ENCODE data around the gene NDOR1. TPM values are rescaled to one million over a fixed set of nuclear protein-coding genes. Genes with fewer than 3 reads are reported as not detected.
A peak's percentile ranks its signal among the peaks of the same experiment; 100 is the strongest.

The NDOR1 gene
- total RNA-seq, 1 donor from 2014 or later, result 12.8 TPM

- no peak for DNase-seq (ENCODE audit: extremely low read depth, low read depth, low spot score)
Measured at GRCh38 chr9:137195525-137196220, 9.8 kb upstream of the NDOR1 start.

GRCh38 chr9:137198051-137198901 lies 7.2 kb upstream of the NDOR1 start:
- no peak for DNase-seq (ENCODE audit: extremely low read depth, low read depth, low spot score)

GRCh38 chr9:137198902-137199283 lies 6.6 kb upstream of the NDOR1 start:
- DNase-seq (ENCODE audit: extremely low read depth, low read depth, low spot score), result no peak

- DNase-seq (ENCODE audit: extremely low read depth, low read depth, low spot score), result no peak
Measured at GRCh38 chr9:137199411-137200121, 5.9 kb upstream of the NDOR1 start.

GRCh38 chr9:137200311-137201204 lies 4.9 kb upstream of the NDOR1 start, which contains the start of gene TPRN:
TSS of gene TPRN (minus strand) at chr9:137200741. CDS start at chr9:137200711, 30 bp downstream.
- peak; percentile 76 for DNase-seq (ENCODE audit: extremely low read depth, low read depth, low spot score)

GRCh38 chr9:137201205-137201868 lies 4.2 kb upstream of the NDOR1 start:
- no peak for DNase-seq (ENCODE audit: extremely low read depth, low read depth, low spot score)

- no peak for DNase-seq (ENCODE audit: extremely low read depth, low read depth, low spot score)
Measured at GRCh38 chr9:137202966-137203365, 2.5 kb upstream of the NDOR1 start.

GRCh38 chr9:137204731-137205125 lies 772 bp upstream of the NDOR1 start:
- DNase-seq (ENCODE audit: extremely low read depth, low read depth, low spot score), result no peak

GRCh38 chr9:137206602-137207001 lies 1.1 kb downstream of the NDOR1 start:
- no peak for DNase-seq (ENCODE audit: extremely low read depth, low read depth, low spot score)

- no peak for DNase-seq (ENCODE audit: extremely low read depth, low read depth, low spot score)
Measured at GRCh38 chr9:137211532-137211931, 6.0 kb downstream of the NDOR1 start.

- no peak for DNase-seq (ENCODE audit: extremely low read depth, low read depth, low spot score)
Measured at GRCh38 chr9:137212520-137212919, 7.0 kb downstream of the NDOR1 start.

GRCh38 chr9:137213160-137214060 lies 7.9 kb downstream of the NDOR1 start:
- no peak for DNase-seq (ENCODE audit: extremely low read depth, low read depth, low spot score)

- no peak for DNase-seq (ENCODE audit: extremely low read depth, low read depth, low spot score)
Measured at GRCh38 chr9:137214620-137215019, 9.1 kb downstream of the NDOR1 start.

GRCh38 chr9:137215196-137215986 lies 9.9 kb downstream of the NDOR1 start:
- no peak for DNase-seq (ENCODE audit: extremely low read depth, low read depth, low spot score)

- DNase-seq (ENCODE audit: extremely low read depth, low read depth, low spot score), result no peak
Measured at GRCh38 chr9:137216188-137216965, 10.9 kb downstream of the NDOR1 start.

- DNase-seq (ENCODE audit: extremely low read depth, low read depth, low spot score), result no peak
Measured at GRCh38 chr9:137217276-137218211, 12.0 kb downstream of the NDOR1 start.
